CMK (cell line): Measurements from ENCODE around the gene NIM1K.
"Not testable (repeated sequence)": the region's sequence is repeated elsewhere in the genome, so short reads cannot be mapped to it uniquely, and the experiment has no call there.

Source experiments
- DNase-seq: peaks from one replicate; pipeline ENCODE4 v3.0.0-alpha.2; 2010; ENCODE audit warnings: low read depth

Gene NIM1K

DNA sequence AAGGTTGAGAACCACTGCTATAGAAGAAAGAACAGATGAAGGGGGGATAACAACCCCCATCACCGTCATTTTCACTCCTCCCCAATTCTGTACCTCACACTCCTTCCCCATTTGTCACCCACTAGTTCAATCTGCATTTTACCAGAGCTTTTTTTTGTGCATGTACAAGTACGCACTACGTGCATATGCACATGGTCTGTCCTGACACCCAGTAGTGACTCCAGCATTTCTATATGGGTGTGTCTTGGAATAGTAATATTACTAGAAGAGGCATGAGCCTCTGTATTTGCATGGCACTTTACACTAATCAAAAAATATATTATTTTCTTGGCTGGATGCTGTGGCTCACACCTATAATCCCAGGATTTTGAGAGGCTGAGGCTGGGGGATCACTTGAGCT is 38.7 kb downstream of the NIM1K start:
- DNase-seq, result no peak

- DNase-seq, result no peak
These were observed 40.0 kb downstream of the NIM1K start for GRCh38 chr5:43231977-43232376.

GRCh38 chr5:43232943-43233833 is 41.2 kb downstream of the NIM1K start:
- DNase-seq, result no peak

GRCh38 chr5:43233946-43234345 is 41.9 kb downstream of the NIM1K start:
- no peak for DNase-seq

GRCh38 chr5:43236653-43237355 is 44.8 kb downstream of the NIM1K start:
- DNase-seq, result no peak

GRCh38 chr5:43242196-43242595 is 50.2 kb downstream of the NIM1K start:
- DNase-seq, result no peak

DNA sequence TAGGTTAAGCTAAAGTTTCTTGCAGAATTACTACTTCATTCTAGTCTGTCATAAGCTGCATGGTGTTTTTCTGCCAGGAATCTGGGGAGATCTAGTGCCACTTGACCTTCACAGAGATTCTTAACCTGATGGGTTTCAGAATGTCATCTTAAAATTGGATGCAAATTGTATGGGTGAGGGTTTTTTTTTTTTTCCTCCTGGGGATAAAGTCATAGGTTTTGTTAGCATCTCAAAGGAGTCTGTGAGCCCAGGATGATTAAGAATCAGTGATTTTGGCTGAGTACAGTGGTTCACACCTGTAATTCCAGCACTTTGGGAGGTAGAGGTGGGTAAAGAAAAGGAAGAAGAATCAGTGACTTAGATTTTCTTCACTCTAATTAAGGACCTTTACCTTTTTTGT is 51.2 kb downstream of the NIM1K start:
- DNase-seq, result no peak

DNA sequence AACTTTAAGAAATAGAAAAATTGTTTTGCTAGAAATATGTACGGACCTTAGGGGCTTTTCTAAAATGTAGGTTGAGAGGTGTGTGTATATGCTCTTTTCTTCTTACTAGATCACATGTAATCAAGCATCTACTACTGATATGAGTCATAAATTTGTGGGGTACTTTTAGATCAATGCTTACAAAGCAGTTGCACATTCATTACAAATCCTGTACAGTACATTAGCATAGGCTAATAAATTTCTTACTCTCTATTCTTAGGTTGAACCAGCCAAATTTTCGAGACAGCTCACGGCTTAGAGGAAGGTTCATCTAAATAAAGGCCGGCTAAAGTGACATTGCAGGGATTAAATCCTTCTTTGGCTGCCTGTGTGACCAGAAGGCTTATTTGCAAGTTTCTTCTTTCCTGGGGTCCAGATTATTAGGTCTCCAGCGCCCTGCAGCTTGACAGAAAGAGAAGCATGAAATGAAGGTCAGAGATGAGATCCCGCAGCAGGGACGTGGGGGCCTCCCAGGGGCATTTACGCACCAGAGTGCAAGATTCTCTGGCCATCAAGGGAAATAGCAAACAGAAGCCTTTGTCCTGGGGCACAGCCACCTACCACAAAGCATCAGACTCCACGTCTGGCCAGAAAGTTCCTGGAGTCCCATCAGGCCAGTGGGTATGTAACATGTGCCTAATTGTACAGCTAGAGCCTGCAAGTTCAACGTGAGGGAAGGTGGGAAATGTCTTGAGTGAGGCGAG is 53.0 kb downstream of the NIM1K start:
- no peak for DNase-seq

GRCh38 chr5:43245724-43246385 is 53.8 kb downstream of the NIM1K start:
- DNase-seq, result no peak

GRCh38 chr5:43251754-43252153 is 59.7 kb downstream of the NIM1K start:
- DNase-seq, result no peak

DNA sequence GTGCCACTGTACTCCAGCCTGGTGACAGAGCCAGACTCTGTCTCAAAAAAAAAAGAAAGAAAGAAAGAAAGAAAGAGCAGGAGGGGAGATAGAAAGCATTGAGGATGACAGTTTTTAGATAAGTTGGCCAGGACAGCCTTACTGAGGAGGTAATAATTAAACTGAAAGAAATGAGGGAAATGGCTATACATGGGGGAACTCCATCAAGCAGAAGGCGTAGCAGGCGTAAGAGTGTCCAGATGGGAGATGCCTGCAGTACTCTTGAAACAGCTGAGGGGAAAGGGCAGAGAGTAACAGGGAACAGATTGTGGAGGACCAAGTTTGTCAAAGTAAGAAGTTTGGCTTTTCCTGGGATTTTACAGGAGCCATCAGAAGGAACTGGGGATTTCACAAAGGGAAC is 63.7 kb downstream of the NIM1K start:
- no peak for DNase-seq

GRCh38 chr5:43256261-43256966 is 64.4 kb downstream of the NIM1K start:
- DNase-seq, result no peak

DNA sequence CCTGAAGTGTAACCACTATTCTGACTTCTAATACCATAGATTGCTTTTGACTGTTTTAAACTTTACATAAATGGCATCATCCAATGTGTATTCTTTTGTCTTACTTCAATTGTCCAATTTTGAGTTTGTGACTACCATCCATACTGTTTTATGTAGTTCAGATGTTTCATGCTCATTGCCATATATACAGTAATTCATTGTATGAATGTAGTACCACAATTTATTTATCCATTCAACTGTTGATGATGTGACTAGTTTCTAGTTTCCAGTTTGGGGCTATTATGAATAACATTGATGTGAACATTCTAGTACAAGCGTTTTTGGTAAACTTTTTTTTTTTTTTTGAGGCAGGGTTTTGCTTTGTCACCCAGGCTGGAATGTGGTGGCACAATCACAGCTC is 66.1 kb downstream of the NIM1K start:
- no peak for DNase-seq

- not testable (repeated sequence) for DNase-seq
These were observed 70.2 kb downstream of the NIM1K start for GRCh38 chr5:43262269-43262668.

- DNase-seq, result no peak
These were observed 76.3 kb downstream of the NIM1K start for GRCh38 chr5:43268188-43268820.

GRCh38 chr5:43270645-43271044 is 78.6 kb downstream of the NIM1K start:
- no peak for DNase-seq

- DNase-seq, result no peak
These were observed 81.5 kb downstream of the NIM1K start for GRCh38 chr5:43273552-43273951.

DNA sequence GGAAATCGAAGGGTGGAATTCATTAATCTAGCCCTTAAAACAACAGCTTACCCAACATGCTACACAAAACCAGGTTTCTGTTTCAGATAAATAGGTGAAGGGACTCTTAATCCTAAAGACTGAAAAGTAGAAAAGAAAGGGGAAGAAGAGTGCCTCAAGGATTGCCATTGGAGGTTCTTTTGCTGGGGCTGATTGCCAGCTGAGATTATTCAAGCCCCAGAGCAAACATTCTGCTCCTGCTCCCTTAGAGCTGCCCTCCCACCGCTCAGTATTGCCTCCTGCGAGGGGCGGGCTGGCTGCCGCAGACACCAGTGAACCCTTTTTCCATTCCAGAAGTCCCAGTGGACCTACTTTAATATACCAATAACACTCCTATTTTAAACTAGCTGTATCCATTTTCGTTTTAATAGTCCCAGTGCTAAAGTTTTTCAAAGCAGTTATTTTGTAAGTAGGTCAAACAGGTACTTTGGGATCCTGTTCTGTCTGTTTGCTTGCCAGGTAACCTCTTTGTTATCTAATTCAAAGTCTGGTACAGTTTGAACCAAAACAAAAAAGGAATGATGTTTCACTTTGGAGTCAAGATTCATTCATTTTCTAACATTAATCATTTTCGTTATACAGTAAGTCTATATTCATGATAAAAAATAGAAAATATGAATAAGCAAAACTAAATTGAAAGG is 82.5 kb downstream of the NIM1K start:
- DNase-seq, result no peak

GRCh38 chr5:43275391-43275790 is 83.4 kb downstream of the NIM1K start:
- DNase-seq, result no peak

DNA sequence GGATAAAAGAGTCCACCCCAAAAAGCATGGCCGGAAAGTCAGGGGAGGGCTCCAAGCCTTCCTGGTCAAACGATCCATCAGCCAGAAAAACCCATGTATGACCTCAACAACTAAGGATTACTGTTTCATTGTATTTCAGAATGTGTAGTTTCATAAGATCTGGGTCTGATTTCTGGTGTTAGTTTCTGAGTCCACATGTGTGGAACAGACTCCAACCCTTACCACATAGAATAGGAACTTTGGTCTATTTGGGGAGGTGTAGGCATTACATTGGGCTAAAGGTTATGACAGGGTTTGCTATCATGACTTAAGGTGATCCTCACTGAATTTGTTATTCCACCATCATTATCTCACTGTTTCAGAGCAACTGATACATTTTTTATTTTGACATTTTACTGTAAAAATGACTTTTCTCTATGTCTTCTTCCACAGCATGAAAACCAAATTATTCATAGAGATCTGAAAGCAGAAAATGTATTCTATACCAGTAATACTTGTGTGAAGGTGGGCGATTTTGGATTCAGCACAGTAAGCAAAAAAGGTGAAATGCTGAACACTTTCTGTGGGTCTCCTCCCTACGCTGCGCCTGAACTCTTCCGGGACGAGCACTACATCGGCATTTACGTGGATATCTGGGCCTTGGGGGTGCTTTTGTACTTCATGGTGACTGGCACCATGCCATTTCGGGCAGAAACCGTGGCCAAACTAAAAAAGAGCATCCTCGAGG is 87.7 kb downstream of the NIM1K start:
- DNase-seq, result no peak
